AG04449 (cell line): ENCODE results near the gene PAK5.

Source experiments
- CTCF ChIA-PET: fragments of 350-600 bp; formaldehyde crosslinking; extraction: SDS; loops from one replicate; lab custom pipeline; 2021; ENCODE audit warnings: antibody characterized with exemption; lab: Yijun Ruan, JAX
- POLR2A ChIA-PET: fragments of 400-600, 350-600 bp; formaldehyde crosslinking; extraction: SDS; loops from one replicate; lab custom pipeline; 2020; ENCODE audit warnings: antibody characterized with exemption, inconsistent platforms; lab: Yijun Ruan, JAX
- DNase-seq: peaks from one replicate; pipeline ENCODE4 v3.0.0-alpha.2; 2010; ENCODE audit warnings: low read depth, low spot score
- H3K4me3 ChIP-seq: 2 replicates; pipeline ENCODE4 v1.5.1; 2011; ENCODE audit warnings: low read depth, mild to moderate bottlenecking, control low read depth, low read length
- CTCF ChIP-seq: IDR thresholded peaks from one replicate; pipeline ENCODE4 v1.5.1; 2011; ENCODE audit warnings: mild to moderate bottlenecking, moderate library complexity, low read length, control low read depth, inconsistent platforms; ENCODE audit not compliant: insufficient read depth; ENCODE audit errors: missing control alignments

The PAK5 gene

GRCh38 chr20:9739991-9740390 lies 98.9 kb downstream of the PAK5 start:
- ChIA-PET CTCF (no interaction called here), POLR2A (no interaction called here)
- H3K4me3 ChIP-seq, result no peak overlapping the region
- DNase-seq, result no peak
- no peak for TF ChIP-seq CTCF

GRCh38 chr20:9736373-9736772 lies 102.5 kb downstream of the PAK5 start:
- ChIA-PET CTCF (no interaction called here), POLR2A (no interaction called here)
- H3K4me3 ChIP-seq, result no peak overlapping the region
- DNase-seq, result no peak
- no peak for TF ChIP-seq CTCF

GRCh38 chr20:9723501-9724202 lies 115.2 kb downstream of the PAK5 start:
- no peak overlapping the region for H3K4me3 ChIP-seq
- no peak for TF ChIP-seq CTCF
- DNase-seq, result no peak
- ChIA-PET CTCF (no interaction called here), POLR2A (no interaction called here)

- no peak for DNase-seq
- POLR2A ChIA-PET, result no interaction called here
- no peak for TF ChIP-seq CTCF
- H3K4me3 ChIP-seq, result no peak overlapping the region
- CTCF ChIA-PET, result no interaction called here
Observed at GRCh38 chr20:9711872-9712271, 127.0 kb downstream of the PAK5 start.

GRCh38 chr20:9710685-9711084 lies 128.2 kb downstream of the PAK5 start:
- TF ChIP-seq CTCF, result no peak
- DNase-seq, result no peak
- no peak overlapping the region for H3K4me3 ChIP-seq
- CTCF ChIA-PET, result no interaction called here
- POLR2A ChIA-PET, result no interaction called here

GRCh38 chr20:9705722-9706476 lies 133.0 kb downstream of the PAK5 start:
- POLR2A ChIA-PET, result no interaction called here
- CTCF ChIA-PET, result no interaction called here

More at GRCh38 chr20:9705722-9706476, 133.0 kb downstream of the PAK5 start:
- no peak for DNase-seq
- TF ChIP-seq CTCF, result no peak
- H3K4me3 ChIP-seq, result no peak overlapping the region
